Measurements from ENCODE around the gene BRAF. TPM values are rescaled to one million over a fixed set of nuclear protein-coding genes. Genes with fewer than 3 reads are reported as not detected.

Gene BRAF
- total and polyA plus RNA-seq, 8 donors = 24.5 to 35.9 (median 29.6) TPM

DNA sequence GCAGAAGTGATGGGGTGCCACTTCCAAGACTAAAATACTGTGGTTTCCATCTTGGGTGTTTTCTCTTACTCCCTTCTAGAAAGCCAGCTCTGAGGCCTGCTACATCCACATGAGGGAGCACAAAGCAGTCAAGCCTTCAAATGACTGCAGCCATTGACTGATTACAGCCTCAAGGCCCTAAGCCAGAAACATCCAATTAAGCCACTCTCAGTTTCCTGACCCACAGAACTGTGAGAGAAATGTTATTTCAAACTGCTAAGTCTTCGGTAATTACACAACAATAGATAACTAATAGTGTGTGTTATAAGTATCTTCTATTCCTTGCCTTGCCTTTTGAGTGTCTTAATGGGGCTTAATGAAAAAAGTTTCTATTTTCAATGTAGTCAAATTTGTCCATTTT is 24.8 kb downstream of the BRAF start:
- intact Hi-C loops (cut with DNase I) = no loop called here
- H3K4me3 ChIP-seq = no peak overlapping the region

DNA sequence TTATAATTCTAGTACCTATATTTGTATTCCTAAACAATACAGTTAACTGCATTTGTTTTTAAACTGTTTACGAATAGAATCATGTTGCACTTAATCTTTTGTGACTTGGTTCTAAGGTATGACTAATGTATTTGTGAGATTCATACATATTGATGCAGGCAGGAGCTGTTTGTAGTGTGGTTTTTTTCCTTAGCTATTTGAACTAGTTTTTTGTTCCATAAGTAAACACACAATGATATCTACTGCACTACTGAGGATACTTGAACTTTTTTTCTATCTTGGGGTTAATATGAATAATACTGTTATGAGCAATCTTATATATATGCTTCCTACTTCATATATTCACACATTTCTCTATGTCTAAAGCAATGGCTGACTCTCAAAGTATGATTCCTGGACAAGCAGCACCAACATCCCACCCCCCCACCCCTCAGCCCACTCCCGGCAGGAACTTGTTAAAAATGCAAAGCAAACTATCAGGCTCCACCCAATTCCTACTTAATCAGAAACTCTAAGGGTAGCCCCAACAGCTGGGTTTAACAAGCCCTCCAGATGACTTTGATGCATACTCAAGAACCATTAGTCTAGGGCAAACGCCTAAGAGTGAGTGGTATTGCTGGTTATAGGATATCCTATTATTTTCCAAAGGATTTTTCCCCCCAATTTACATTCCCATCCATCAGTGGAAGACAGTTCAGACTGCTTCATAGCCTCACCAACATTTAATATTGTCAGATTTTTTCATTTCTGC is 25.8 kb downstream of the BRAF start:
- H3K27ac ChIP-seq = no peak overlapping the region
- DNase-seq (no peak), ATAC-seq (peak; percentile 41)
- no peaks in the 10 kb centered on the region for H3K27me3 ChIP-seq
- no peaks in the 10 kb centered on the region for H3K36me3 ChIP-seq
- TF ChIP-seq, protein P1, sequence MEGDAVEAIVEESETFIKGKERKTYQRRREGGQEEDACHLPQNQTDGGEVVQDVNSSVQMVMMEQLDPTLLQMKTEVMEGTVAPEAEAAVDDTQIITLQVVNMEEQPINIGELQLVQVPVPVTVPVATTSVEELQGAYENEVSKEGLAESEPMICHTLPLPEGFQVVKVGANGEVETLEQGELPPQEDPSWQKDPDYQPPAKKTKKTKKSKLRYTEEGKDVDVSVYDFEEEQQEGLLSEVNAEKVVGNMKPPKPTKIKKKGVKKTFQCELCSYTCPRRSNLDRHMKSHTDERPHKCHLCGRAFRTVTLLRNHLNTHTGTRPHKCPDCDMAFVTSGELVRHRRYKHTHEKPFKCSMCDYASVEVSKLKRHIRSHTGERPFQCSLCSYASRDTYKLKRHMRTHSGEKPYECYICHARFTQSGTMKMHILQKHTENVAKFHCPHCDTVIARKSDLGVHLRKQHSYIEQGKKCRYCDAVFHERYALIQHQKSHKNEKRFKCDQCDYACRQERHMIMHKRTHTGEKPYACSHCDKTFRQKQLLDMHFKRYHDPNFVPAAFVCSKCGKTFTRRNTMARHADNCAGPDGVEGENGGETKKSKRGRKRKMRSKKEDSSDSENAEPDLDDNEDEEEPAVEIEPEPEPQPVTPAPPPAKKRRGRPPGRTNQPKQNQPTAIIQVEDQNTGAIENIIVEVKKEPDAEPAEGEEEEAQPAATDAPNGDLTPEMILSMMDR (IDR thresholded peaks at IDR 0.05) = no peak
- intact Hi-C loops (cut with DNase I) = no loop called here
- H3K4me1 ChIP-seq = peaks cover 0 to 26% of the 10 kb centered on the region in 2 donors
- no peak overlapping the region for H3K4me3 ChIP-seq
- no peaks in the 10 kb centered on the region for H3K9me3 ChIP-seq

More for the DNA sequence above, 24.8 kb downstream of the BRAF start:
- ATAC-seq (no peak), DNase-seq (no peak)
- H3K4me1 ChIP-seq = peaks cover 0 to 26% of the 10 kb centered on the region in 2 donors
- TF ChIP-seq, protein P1 (IDR thresholded peaks at IDR 0.05) = no peak
- H3K9me3 ChIP-seq = no peaks in the 10 kb centered on the region
- H3K36me3 ChIP-seq = no peaks in the 10 kb centered on the region
- no peak overlapping the region for H3K27ac ChIP-seq
- H3K27me3 ChIP-seq = no peaks in the 10 kb centered on the region

GRCh38 chr7:140896996-140897395 is 27.7 kb downstream of the BRAF start:
- TF ChIP-seq, protein P1 (IDR thresholded peaks at IDR 0.05) = no peak
- ATAC-seq = no peak
- intact Hi-C loops (cut with DNase I) = no loop called here

GRCh38 chr7:140889645-140890044 is 35.1 kb downstream of the BRAF start:
- peaks cover 0 to 28% of the 10 kb centered on the region in 2 donors for H3K4me1 ChIP-seq
- H3K9me3 ChIP-seq = no peaks in the 10 kb centered on the region
- ATAC-seq (no peak), DNase-seq (no peak)
- TF ChIP-seq, protein P1 (IDR thresholded peaks at IDR 0.05) = no peak
- no peaks in the 10 kb centered on the region for H3K36me3 ChIP-seq
- H3K27ac ChIP-seq = no peak overlapping the region
- no peaks in the 10 kb centered on the region for H3K27me3 ChIP-seq
- intact Hi-C loops (cut with DNase I) = no loop called here
- H3K4me3 ChIP-seq = no peak overlapping the region

More at GRCh38 chr7:140896996-140897395, 27.7 kb downstream of the BRAF start:
- H3K36me3 ChIP-seq = no peaks in the 10 kb centered on the region
- no peaks in the 10 kb centered on the region for H3K27me3 ChIP-seq
- H3K4me3 ChIP-seq = no peak overlapping the region
- DNase-seq = no peak
- H3K27ac ChIP-seq = no peak overlapping the region
- peaks cover 0 to 20% of the 10 kb centered on the region in 2 donors for H3K4me1 ChIP-seq
- no peaks in the 10 kb centered on the region for H3K9me3 ChIP-seq

GRCh38 chr7:140889150-140889549 is 35.6 kb downstream of the BRAF start:
- H3K9me3 ChIP-seq = no peaks in the 10 kb centered on the region
- no peak overlapping the region for H3K27ac ChIP-seq
- ATAC-seq = no peak
- H3K27me3 ChIP-seq = no peaks in the 10 kb centered on the region
- H3K4me1 ChIP-seq = peaks cover 0 to 28% of the 10 kb centered on the region in 2 donors
- no peak overlapping the region for H3K4me3 ChIP-seq
- H3K36me3 ChIP-seq = no peaks in the 10 kb centered on the region
- intact Hi-C loops (cut with DNase I) = no loop called here
- TF ChIP-seq, protein P1 (IDR thresholded peaks at IDR 0.05) = no peak
- DNase-seq = no peak
